GM23338 (cell line): ENCODE measurements around the gene ARL6IP5.

Experiments used
- CREB1 ChIP-seq: fragments of 250-450 bp; sonication (Bioruptor Pico); IDR thresholded peaks from 2 replicates; pipeline ENCODE4 v1.5.0; 2020; ENCODE audit warnings: low read depth, mild to moderate bottlenecking, moderate library complexity
- CTCF ChIP-seq, 2 experiments: fragments of 200-600 bp in 1 of 2; sonication (generic) in 1 of 2; conservative IDR thresholded peaks; 2 replicates each; pipeline versions ENCODE4 v1.5.1 to v1.6.1; 2016 to 2017; ENCODE audit warnings: antibody characterized with exemption in 2 of 2, low read depth in 2 of 2, mild to moderate bottlenecking in 2 of 2, moderate library complexity in 1 of 2
- EZH2 ChIP-seq: fragments of 200-600 bp; sonication (generic); IDR thresholded peaks from one replicate; pipeline ENCODE4 v1.8.0; 2017; ENCODE audit warnings: antibody characterized with exemption, mild to moderate bottlenecking, low read depth; ENCODE audit not compliant: unreplicated experiment
- EZH2phosphoT487 ChIP-seq: fragments of 200-600 bp; sonication (generic); IDR thresholded peaks from one replicate; pipeline ENCODE4 v1.8.1; 2018; ENCODE audit warnings: antibody characterized with exemption; ENCODE audit not compliant: unreplicated experiment
- POLR2AphosphoS5 ChIP-seq: IDR thresholded peaks from 2 replicates; pipeline ENCODE4 v1.6.1; 2016; ENCODE audit warnings: antibody characterized with exemption, low read depth
- REST ChIP-seq: IDR thresholded peaks from one replicate; pipeline ENCODE4 v1.6.1; 2018; ENCODE audit warnings: antibody characterized with exemption; ENCODE audit not compliant: unreplicated experiment
- ZNF114 ChIP-seq: fragments of 250-450 bp; sonication (Bioruptor Pico); IDR thresholded peaks from 2 replicates; pipeline ENCODE4 v1.5.0; 2020; ENCODE audit warnings: mild to moderate bottlenecking, moderate library complexity
- ZNF331 ChIP-seq: fragments of 250-450 bp; sonication (Bioruptor Pico); IDR thresholded peaks from 2 replicates; pipeline ENCODE4 v1.5.0; 2020; ENCODE audit warnings: low read depth, mild to moderate bottlenecking, moderate library complexity

GRCh38 chr3:69103123-69103522 is 18.4 kb downstream of the ARL6IP5 start:
- TF ChIP-seq POLR2AphosphoS5 (no peak), CTCF (conservative IDR thresholded peaks at IDR 0.05; ENCODE audit: low read depth in 2 of 2) (no peak), REST (no peak), EZH2 (no peak), EZH2phosphoT487 (no peak), ZNF114 (CRISPR knock-in tag) (no peak), ZNF331 (CRISPR knock-in tag) (no peak), CREB1 (CRISPR knock-in tag) (no peak)
